K562 (cell line): ENCODE measurements around the gene FMNL1. TPM values are rescaled to one million over a fixed set of nuclear protein-coding genes. Genes with fewer than 3 reads are reported as not detected.
A peak's percentile ranks its signal among the peaks of the same experiment; 100 is the strongest.

Experiments
- CBX3 ChIP-seq, 2 experiments: IDR thresholded peaks; 1 replicate in 1 of 2; 2 replicates in 1 of 2; pipeline ENCODE4 v1.6.1; 2012; ENCODE audit warnings: inconsistent platforms in 2 of 2, low read length in 2 of 2, borderline replicate concordance in 1 of 2, control low read depth in 1 of 2
- CREM ChIP-seq: IDR thresholded peaks from 2 replicates; pipeline ENCODE4 v1.6.1; 2014; ENCODE audit warnings: antibody characterized with exemption, low read depth
- E2F6 ChIP-seq, 2 experiments: IDR thresholded peaks; 2 replicates each; pipeline ENCODE4 v1.6.1; 2011; ENCODE audit warnings: borderline replicate concordance in 1 of 2, control low read depth in 1 of 2, low read depth in 1 of 2, low read length in 1 of 2, mild to moderate bottlenecking in 1 of 2, mixed read lengths in 1 of 2, moderate library complexity in 1 of 2; ENCODE audit not compliant: insufficient read depth in 1 of 2, insufficient read length in 1 of 2, poor library complexity in 1 of 2, severe bottlenecking in 1 of 2; ENCODE audit errors: extremely low read depth in 1 of 2
- E2F8 ChIP-seq: fragments of 450-650 bp; IDR thresholded peaks from 2 replicates; pipeline ENCODE4 v1.7.1; 2018; ENCODE audit warnings: mild to moderate bottlenecking, low read depth; ENCODE audit not compliant: partially characterized antibody
- FOXK2 ChIP-seq, 2 experiments: fragments of 450-650 bp; IDR thresholded peaks in 1 of 2; conservative IDR thresholded peaks in 1 of 2; 2 replicates each; pipeline ENCODE4 v1.6.1; 2016; ENCODE audit warnings: low read depth in 2 of 2, mild to moderate bottlenecking in 1 of 2
- GTF2F1 ChIP-seq: IDR thresholded peaks from 2 replicates; pipeline ENCODE4 v1.6.1; 2011; ENCODE audit warnings: low read depth, low read length, improper control_type of control experiment
- JUND ChIP-seq, 2 experiments: IDR thresholded peaks; 2 replicates in 1 of 2; 3 replicates in 1 of 2; pipeline ENCODE4 v1.6.1; 2011; ENCODE audit warnings: borderline replicate concordance in 2 of 2, low read depth in 2 of 2, low read length in 2 of 2, improper control_type of control experiment in 1 of 2, missing biosample characterization in 1 of 2, missing genetic modification characterization in 1 of 2, missing genetic modification reagents in 1 of 2
- MAX ChIP-seq: sonication (generic); formaldehyde crosslinking; IDR thresholded peaks from 2 replicates; pipeline ENCODE4 v1.9.0; 2022; ENCODE audit warnings: mild to moderate bottlenecking, missing genetic modification reagents
- MTA3 ChIP-seq: fragments of 450-650 bp; formaldehyde crosslinking; IDR thresholded peaks from 2 replicates; pipeline ENCODE4 v1.6.1; 2017; ENCODE audit warnings: mild to moderate bottlenecking, borderline replicate concordance
- MYNN ChIP-seq, 2 experiments: sonication (generic); formaldehyde crosslinking in 1 of 2; IDR thresholded peaks; 2 replicates each; pipeline versions ENCODE4 v1.5.0 to v1.6.1; 2016 to 2020; ENCODE audit warnings: antibody characterized with exemption in 1 of 2, missing genetic modification reagents in 1 of 2
- PKNOX1 ChIP-seq: fragments of 450-650 bp; IDR thresholded peaks from 2 replicates; pipeline ENCODE4 v1.6.1; 2016
- RBM34 ChIP-seq: fragments of 200-400 bp; formaldehyde crosslinking; IDR thresholded peaks from 2 replicates; pipeline ENCODE4 v1.6.1; 2018; ENCODE audit warnings: low read length, borderline replicate concordance; ENCODE audit not compliant: insufficient read depth
- USF1 ChIP-seq: sonication (generic); formaldehyde crosslinking; IDR thresholded peaks from 2 replicates; pipeline ENCODE4 v1.9.0; 2022; ENCODE audit warnings: mild to moderate bottlenecking, missing genetic modification reagents
- ZBTB1 ChIP-seq: sonication (generic); formaldehyde crosslinking; IDR thresholded peaks from 2 replicates; pipeline ENCODE4 v1.8.1; 2023; ENCODE audit warnings: missing genetic modification reagents, low read depth, mild to moderate bottlenecking, borderline replicate concordance
- ZBTB34 ChIP-seq: fragments of 250-450 bp; sonication (Bioruptor Pico); IDR thresholded peaks from 2 replicates; pipeline ENCODE4 v1.8.0; 2021; ENCODE audit warnings: mild to moderate bottlenecking, moderate library complexity
- ZNF239 ChIP-seq: fragments of 250-450 bp; sonication (Bioruptor Pico); IDR thresholded peaks from 2 replicates; pipeline ENCODE4 v1.4.0; 2020; ENCODE audit warnings: mild to moderate bottlenecking
- ZNF408 ChIP-seq: fragments of 250-450 bp; sonication (Bioruptor Pico); IDR thresholded peaks from 2 replicates; pipeline ENCODE4 v1.4.0; 2020; ENCODE audit warnings: low read depth, mild to moderate bottlenecking, moderate library complexity
- polyA plus RNA-seq, 8 experiments: library from polyadenylated mRNA; depleted of rRNA in 4 of 8; stranded (reverse) in 5 of 8; unstranded in 3 of 8; fragments of >200 nt; fragmentation: Nextera tagmentation in 2 of 8; fragmentation: Illumina TruSeq in 1 of 8; extraction: Ambion mirVana in 2 of 8; extraction: Trizol in 1 of 8; gene quantifications; 2 replicates each; pipeline versions ENCODE4 v1.2.1 to v1.2.3, GENCODE V29; 2011 to 2014; ENCODE audit warnings: inconsistent platforms in 1 of 8, missing spikeins in 1 of 8
- total RNA-seq, 7 experiments: library from RNA; depleted of rRNA in 6 of 7; stranded (reverse); fragments of >200 nt in 6 of 7; fragmentation: Illumina TruSeq in 2 of 7; extraction: Trizol in 2 of 7; gene quantifications; 2 replicates each; pipeline versions ENCODE4 v1.2.1 to v1.2.3, GENCODE V29; 2011 to 2021; ENCODE audit warnings: low replicate concordance in 1 of 7

Gene FMNL1
- total and polyA plus RNA-seq, 9 of the 15 experiments (the other 6 are each of a cell fraction or from before 2014, with no cell fraction given): 0.70 to 36.6 (median 7.7) TPM

GRCh38 chr17:45247429-45248131, 25.9 kb downstream of the FMNL1 start (continued):
- TF ChIP-seq E2F6 (IDR thresholded peaks at IDR 0.05; ENCODE audit: borderline replicate concordance in 1 of 2, extremely low read depth in 1 of 2, insufficient read depth in 1 of 2, insufficient read length in 1 of 2, low read depth in 1 of 2, low read length in 1 of 2, poor library complexity in 1 of 2, severe bottlenecking in 1 of 2): peak in 1 of 2 experiments; percentile 49
- peak; percentile 52 for TF ChIP-seq MAX (CRISPR knock-in tag)
- TF ChIP-seq RBM34: no peak
- TF ChIP-seq FOXK2 (conservative IDR thresholded peaks at IDR 0.05 in 1 of 2, IDR thresholded peaks at IDR 0.05 in 1 of 2; ENCODE audit: low read depth in 2 of 2): 0 out of 4 replicates have a peak, but pooled peaks of 1 of the 2 experiments have one; percentile 51
- TF ChIP-seq JUND (IDR thresholded peaks at IDR 0.05; ENCODE audit: borderline replicate concordance, low read depth, low read length): 0 out of 2 replicates have a peak, but pooled peaks have one; percentile 32
- TF ChIP-seq JUND (tag; IDR thresholded peaks at IDR 0.05; ENCODE audit: borderline replicate concordance, low read depth, low read length): peak; percentile 17; the same call in 1 of the 3 replicates
- peak; percentile 64 for TF ChIP-seq MTA3
- no peak for TF ChIP-seq ZNF408 (CRISPR knock-in tag)
- no peak for TF ChIP-seq GTF2F1
- TF ChIP-seq USF1 (CRISPR knock-in tag): no peak
- no peak for TF ChIP-seq ZNF239 (CRISPR knock-in tag)
- peak; percentile 82 for TF ChIP-seq PKNOX1
- 0 out of 2 replicates have a peak, but pooled peaks have one; percentile 11 for TF ChIP-seq ZBTB1 (CRISPR knock-in tag)
- TF ChIP-seq E2F8: peak; percentile 65
- peak; percentile 63; the same call in 1 of the 2 replicates for TF ChIP-seq MYNN (IDR thresholded peaks at IDR 0.05)
- TF ChIP-seq MYNN (CRISPR knock-in tag; IDR thresholded peaks at IDR 0.05): no peak
- TF ChIP-seq ZBTB34 (CRISPR knock-in tag): no peak
- TF ChIP-seq CBX3 (IDR thresholded peaks at IDR 0.05; ENCODE audit: borderline replicate concordance in 1 of 2, low read length in 2 of 2): peak in 1 of 2 experiments; percentile 10; a peak in 1 of 3 replicates
- TF ChIP-seq CREM: peak; percentile 98
